Stomach smooth muscle (tissue), 2 donors: Measurements from ENCODE around the gene NID2.

Experiments
- H3K27ac ChIP-seq: one replicate; pipeline ENCODE4 v1.7.0; 2013; ENCODE audit warnings: mild to moderate bottlenecking, low read length, inconsistent platforms
- H3K27me3 ChIP-seq, 2 donors: one replicate each; pipeline ENCODE4 v1.7.0; 2013; ENCODE audit warnings: low read length in 2 of 2; ENCODE audit not compliant: insufficient read depth in 2 of 2, control insufficient read depth in 1 of 2
- H3K36me3 ChIP-seq, 2 donors: one replicate each; pipeline ENCODE4 v1.7.0; 2013; ENCODE audit warnings: low read length in 2 of 2; ENCODE audit not compliant: control insufficient read depth in 2 of 2, insufficient read depth in 2 of 2
- H3K4me1 ChIP-seq: one replicate; pipeline ENCODE4 v1.7.0; 2013; ENCODE audit warnings: low read length; ENCODE audit not compliant: control insufficient read depth, insufficient read depth
- H3K4me3 ChIP-seq, 2 donors: one replicate each; pipeline ENCODE4 v1.7.0; 2013; ENCODE audit warnings: low read length in 2 of 2
- H3K9ac ChIP-seq, 2 donors: one replicate each; pipeline ENCODE4 v1.7.0; 2013; ENCODE audit warnings: low read length in 2 of 2, mild to moderate bottlenecking in 1 of 2
- H3K9me3 ChIP-seq, 2 donors: one replicate each; pipeline ENCODE4 v1.7.0; 2013; ENCODE audit warnings: low read length in 2 of 2; ENCODE audit not compliant: control insufficient read depth in 2 of 2
- donor health status: healthy.
- donor health status: Pancreatic carcinoma.

NID2 gene

GRCh38 chr14:52000696-52001095, 68.2 kb downstream of the NID2 start:
- H3K4me3 ChIP-seq, result no peak overlapping the region
- no peaks in the 10 kb centered on the region for H3K27me3 ChIP-seq
- peaks cover 12% of the 10 kb centered on the region for H3K4me1 ChIP-seq
- no peaks in the 10 kb centered on the region for H3K9me3 ChIP-seq
- peaks cover 13 to 34% of the 10 kb centered on the region in 2 donors for H3K36me3 ChIP-seq
- H3K27ac ChIP-seq, result no peak overlapping the region
- H3K9ac ChIP-seq, result peak overlapping the region in 1 of 2 donors; percentile 15

GRCh38 chr14:52000019-52000582, 68.8 kb downstream of the NID2 start:
- peaks cover 12 to 31% of the 10 kb centered on the region in 2 donors for H3K36me3 ChIP-seq
- no peaks in the 10 kb centered on the region for H3K9me3 ChIP-seq
- no peak overlapping the region for H3K27ac ChIP-seq
- peaks cover 12% of the 10 kb centered on the region for H3K4me1 ChIP-seq
- no peaks in the 10 kb centered on the region for H3K27me3 ChIP-seq
- peak overlapping the region in 1 of 2 donors; percentile 43 for H3K9ac ChIP-seq
- H3K4me3 ChIP-seq, result no peak overlapping the region

GRCh38 chr14:51999084-51999483, 69.8 kb downstream of the NID2 start:
- H3K9me3 ChIP-seq, result no peaks in the 10 kb centered on the region
- peaks cover 8 to 33% of the 10 kb centered on the region in 2 donors for H3K36me3 ChIP-seq
- no peak overlapping the region for H3K4me3 ChIP-seq
- H3K4me1 ChIP-seq, result peaks cover 9% of the 10 kb centered on the region
- no peak overlapping the region for H3K9ac ChIP-seq
- H3K27ac ChIP-seq, result no peak overlapping the region
- H3K27me3 ChIP-seq, result no peaks in the 10 kb centered on the region

- no peak overlapping the region for H3K27ac ChIP-seq
- no peak overlapping the region for H3K4me3 ChIP-seq
- H3K9me3 ChIP-seq, result no peaks in the 10 kb centered on the region
- H3K9ac ChIP-seq, result no peak overlapping the region
- peaks cover 8 to 38% of the 10 kb centered on the region in 2 donors for H3K36me3 ChIP-seq
- H3K27me3 ChIP-seq, result no peaks in the 10 kb centered on the region
- peaks cover 4% of the 10 kb centered on the region for H3K4me1 ChIP-seq
These were observed 70.5 kb downstream of the NID2 start for GRCh38 chr14:51998348-51998747.

- Histone ChIP-seq H3K9me3 (no peaks in the 10 kb centered on the region), H3K9ac (no peak overlapping the region), H3K27me3 (no peaks in the 10 kb centered on the region), H3K36me3 (peaks cover 9 to 36% of the 10 kb centered on the region in 2 donors), H3K4me1 (peaks cover 2% of the 10 kb centered on the region), H3K4me3 (no peak overlapping the region), H3K27ac (no peak overlapping the region)
These were observed 72.6 kb downstream of the NID2 start for GRCh38 chr14:51996148-51996746.

- H3K27ac ChIP-seq, result no peak overlapping the region
- no peak overlapping the region for H3K4me3 ChIP-seq
- H3K4me1 ChIP-seq, result peaks cover 7% of the 10 kb centered on the region
- H3K9ac ChIP-seq, result peak overlapping the region in 1 of 2 donors; percentile 24
- peaks cover 9 to 25% of the 10 kb centered on the region in 2 donors for H3K36me3 ChIP-seq
- H3K27me3 ChIP-seq, result no peaks in the 10 kb centered on the region
- no peaks in the 10 kb centered on the region for H3K9me3 ChIP-seq
These were observed 75.5 kb downstream of the NID2 start for GRCh38 chr14:51993285-51993920.

GRCh38 chr14:51990488-51990887, 78.4 kb downstream of the NID2 start:
- peak overlapping the region; percentile 76 to 92 for H3K4me3 ChIP-seq
- H3K36me3 ChIP-seq, result peaks cover 9 to 24% of the 10 kb centered on the region in 2 donors
- no peaks in the 10 kb centered on the region for H3K27me3 ChIP-seq
- peak overlapping the region in 1 of 2 donors; percentile 82 for H3K9ac ChIP-seq
- H3K9me3 ChIP-seq, result no peaks in the 10 kb centered on the region
- no peak overlapping the region for H3K27ac ChIP-seq
- peaks cover 7% of the 10 kb centered on the region for H3K4me1 ChIP-seq

GRCh38 chr14:51989293-51990234, 79.3 kb downstream of the NID2 start, which contains the start of gene RTRAF:
Gene RTRAF (plus strand): TSS chr14:51989546. CDS start chr14:51989640, 94 bp downstream.
- no peaks in the 10 kb centered on the region for H3K27me3 ChIP-seq
- no peaks in the 10 kb centered on the region for H3K9me3 ChIP-seq
- peaks cover 4 to 18% of the 10 kb centered on the region in 2 donors for H3K36me3 ChIP-seq
- peak within 1 kb of the TSS; percentile 82 to 90 for H3K9ac ChIP-seq
- peak within 1 kb of the TSS; percentile 76 to 92 for H3K4me3 ChIP-seq
- H3K27ac ChIP-seq, result peak within 1 kb of the TSS; percentile 78
- peaks cover 7% of the 10 kb centered on the region for H3K4me1 ChIP-seq

- Histone ChIP-seq H3K4me3 (peak overlapping the region in 1 of 2 donors; percentile 92), H3K4me1 (peaks cover 7% of the 10 kb centered on the region), H3K27ac (peak overlapping the region; percentile 78), H3K27me3 (no peaks in the 10 kb centered on the region), H3K36me3 (peaks cover 4 to 8% of the 10 kb centered on the region in 2 donors), H3K9ac (peak overlapping the region in 1 of 2 donors; percentile 82), H3K9me3 (peaks cover 0 to 2% of the 10 kb centered on the region in 2 donors)
These were observed 80.6 kb downstream of the NID2 start for GRCh38 chr14:51988221-51988620.

GRCh38 chr14:51981218-51981854, 87.5 kb downstream of the NID2 start:
- peaks cover 0 to 2% of the 10 kb centered on the region in 2 donors for H3K9me3 ChIP-seq
- H3K4me3 ChIP-seq, result no peak overlapping the region
- H3K36me3 ChIP-seq, result no peaks in the 10 kb centered on the region
- no peak overlapping the region for H3K9ac ChIP-seq
- no peak overlapping the region for H3K27ac ChIP-seq
- peaks cover 3% of the 10 kb centered on the region for H3K4me1 ChIP-seq
- no peaks in the 10 kb centered on the region for H3K27me3 ChIP-seq
